Neural cell (in vitro differentiated cells): ENCODE results near the gene KCNAB2. TPM values are rescaled to one million over a fixed set of nuclear protein-coding genes. Genes with fewer than 3 reads are reported as not detected.

Source experiments
- H2AFZ ChIP-seq: fragments of 200-600, 300-800 bp; sonication (generic), shearing (Covaris generic); 2 replicates; pipeline ENCODE4 v1.6.0; 2014; ENCODE audit warnings: low read depth, mild to moderate bottlenecking, antibody characterized with exemption, low read length, moderate library complexity
- H3F3A ChIP-seq: fragments of 200-600 bp; shearing (Covaris generic); 2 replicates; pipeline ENCODE4 v1.6.1; 2016; ENCODE audit warnings: mild to moderate bottlenecking, moderate library complexity, mixed read lengths, antibody characterized with exemption, low read length; ENCODE audit not compliant: insufficient read depth, poor library complexity, severe bottlenecking
- H3K27ac ChIP-seq: fragments of 200-600, 300-800 bp; sonication (generic), shearing (Covaris generic); 2 replicates; pipeline ENCODE4 v1.5.1; 2014; ENCODE audit warnings: mild to moderate bottlenecking, low read length, moderate library complexity
- H3K27me3 ChIP-seq: fragments of 300-800, 200-600 bp; sonication (generic), shearing (Covaris generic); 2 replicates; pipeline ENCODE4 v1.6.0; 2014; ENCODE audit warnings: mild to moderate bottlenecking, low read depth, low read length, moderate library complexity; ENCODE audit not compliant: insufficient read depth
- H3K36me3 ChIP-seq: fragments of 300-800, 200-600 bp; sonication (generic), shearing (Covaris generic); 2 replicates; pipeline ENCODE4 v1.5.1; 2014; ENCODE audit warnings: mild to moderate bottlenecking, antibody characterized with exemption, low read length, moderate library complexity; ENCODE audit not compliant: insufficient read depth
- H3K4me2 ChIP-seq: fragments of 300-800, 200-600 bp; sonication (generic), shearing (Covaris generic); 2 replicates; pipeline ENCODE4 v1.6.0; 2014; ENCODE audit warnings: mild to moderate bottlenecking, low read length
- H3K4me3 ChIP-seq: fragments of 300-800, 200-600 bp; sonication (generic), shearing (Covaris generic); 2 replicates; pipeline ENCODE4 v1.5.1; 2014; ENCODE audit warnings: mild to moderate bottlenecking, low read length, moderate library complexity
- H3K79me2 ChIP-seq: fragments of 200-600 bp; shearing (Covaris generic); replicated peaks from 2 replicates; pipeline ENCODE4 v1.6.0; 2014; ENCODE audit warnings: mild to moderate bottlenecking, low read length, moderate library complexity; ENCODE audit not compliant: insufficient read depth
- H3K9ac ChIP-seq: fragments of 300-800, 200-600 bp; sonication (generic), shearing (Covaris generic); 2 replicates; pipeline ENCODE4 v1.6.1; 2016; ENCODE audit warnings: mild to moderate bottlenecking, low read length, mixed read lengths
- H3K9me2 ChIP-seq: fragments of 200-600 bp; shearing (Covaris generic); 2 replicates; pipeline ENCODE4 v1.6.1; 2016; ENCODE audit warnings: mild to moderate bottlenecking, low read length, mixed read lengths; ENCODE audit not compliant: insufficient read depth
- H3K9me3 ChIP-seq: fragments of 200-600, 300-800 bp; sonication (generic), shearing (Covaris generic); 2 replicates; pipeline ENCODE4 v1.6.1; 2016; ENCODE audit warnings: mild to moderate bottlenecking, mixed run types, low read length, moderate library complexity, mixed read lengths
- H4K20me1 ChIP-seq: fragments of 200-600 bp; shearing (Covaris generic); 2 replicates; pipeline ENCODE4 v1.6.1; 2016; ENCODE audit warnings: mild to moderate bottlenecking, mixed run types; ENCODE audit not compliant: insufficient read depth
- CTCF ChIP-seq: fragments of 450-650 bp; IDR thresholded peaks from 2 replicates; pipeline ENCODE4 v1.5.1; 2014; ENCODE audit warnings: antibody characterized with exemption, mild to moderate bottlenecking, moderate library complexity; ENCODE audit not compliant: poor library complexity, severe bottlenecking
- EP300 ChIP-seq: fragments of 450-650 bp; conservative IDR thresholded peaks from 2 replicates; pipeline ENCODE4 v1.6.1; 2014; ENCODE audit warnings: antibody characterized with exemption, mild to moderate bottlenecking, moderate library complexity; ENCODE audit not compliant: poor library complexity, severe bottlenecking
- EZH2 ChIP-seq: fragments of 200-600, 300-800 bp; shearing (Covaris generic), sonication (generic); IDR thresholded peaks from 2 replicates; pipeline ENCODE4 v1.6.1; 2014; ENCODE audit warnings: antibody characterized with exemption, low read length, borderline replicate concordance, mild to moderate bottlenecking; ENCODE audit not compliant: insufficient read depth, poor library complexity, severe bottlenecking
- MXI1 ChIP-seq: fragments of 450-650 bp; conservative IDR thresholded peaks from 2 replicates; pipeline ENCODE4 v1.6.1; 2014; ENCODE audit warnings: antibody characterized with exemption, mild to moderate bottlenecking; ENCODE audit not compliant: poor library complexity, severe bottlenecking
- POLR2AphosphoS5 ChIP-seq: IDR thresholded peaks from 2 replicates; pipeline ENCODE4 v1.6.1; 2012
- RAD21 ChIP-seq: fragments of 450-650 bp; conservative IDR thresholded peaks from 2 replicates; pipeline ENCODE4 v1.6.1; 2014; ENCODE audit warnings: antibody characterized with exemption, mild to moderate bottlenecking, moderate library complexity
- REST ChIP-seq: IDR thresholded peaks from 2 replicates; pipeline ENCODE4 v1.6.1; 2012; ENCODE audit warnings: borderline replicate concordance
- SMC3 ChIP-seq: fragments of 450-650 bp; conservative IDR thresholded peaks from 2 replicates; pipeline ENCODE4 v1.6.1; 2014; ENCODE audit warnings: antibody characterized with exemption, mild to moderate bottlenecking, moderate library complexity; ENCODE audit not compliant: poor library complexity
- TAF1 ChIP-seq: IDR thresholded peaks from 2 replicates; pipeline ENCODE4 v1.6.1; 2012; ENCODE audit warnings: low read depth
- polyA plus RNA-seq: library from polyadenylated mRNA; depleted of rRNA; stranded (reverse); fragments of >200 nt; gene quantifications from 2 replicates; pipeline ENCODE4 v1.2.3, GENCODE V29; 2014

KCNAB2 gene
- polyA plus RNA-seq, 1 donor from 2014 or later = 11.7 TPM

- Histone ChIP-seq H3K4me2 (no peak overlapping the region), H3K9me3 (no peaks in the 10 kb centered on the region), H3F3A (no peaks in the 10 kb centered on the region), H3K9me2 (no peaks in the 10 kb centered on the region), H3K9ac (no peak overlapping the region), H3K27ac (no peak overlapping the region), H3K27me3 (no peaks in the 10 kb centered on the region), H3K79me2 (no peaks in the 10 kb centered on the region), H3K36me3 (no peaks in the 10 kb centered on the region), H4K20me1 (no peaks in the 10 kb centered on the region), H3K4me3 (no peak overlapping the region), H2AFZ (no peak overlapping the region)
- TF ChIP-seq TAF1 = no peak
- TF ChIP-seq EP300 = no peak
- no peak for TF ChIP-seq EZH2
- no peak for TF ChIP-seq SMC3
- TF ChIP-seq MXI1 = no peak
- TF ChIP-seq POLR2AphosphoS5 = no peak
- no peak for TF ChIP-seq RAD21
- no peak for TF ChIP-seq REST
- TF ChIP-seq CTCF = no peak
These were observed 64.0 kb downstream of the KCNAB2 start for GRCh38 chr1:6109688-6110087.

GRCh38 chr1:6110326-6110725 is 64.6 kb downstream of the KCNAB2 start:
- no peak overlapping the region for H2AFZ ChIP-seq
- no peak overlapping the region for H3K9ac ChIP-seq
- H3K27me3 ChIP-seq = no peaks in the 10 kb centered on the region
- no peak for TF ChIP-seq POLR2AphosphoS5
- TF ChIP-seq RAD21 = no peak
- TF ChIP-seq TAF1 = no peak
- TF ChIP-seq EP300 = no peak
- no peak for TF ChIP-seq SMC3
- TF ChIP-seq CTCF = no peak
- no peak for TF ChIP-seq MXI1
- TF ChIP-seq EZH2 = no peak
- no peak for TF ChIP-seq REST
- no peak overlapping the region for H3K27ac ChIP-seq
- H3K36me3 ChIP-seq = no peaks in the 10 kb centered on the region
- no peaks in the 10 kb centered on the region for H4K20me1 ChIP-seq
- H3F3A ChIP-seq = no peaks in the 10 kb centered on the region
- H3K9me2 ChIP-seq = no peaks in the 10 kb centered on the region
- H3K4me2 ChIP-seq = no peak overlapping the region
- no peak overlapping the region for H3K4me3 ChIP-seq
- H3K79me2 ChIP-seq = no peaks in the 10 kb centered on the region
- no peaks in the 10 kb centered on the region for H3K9me3 ChIP-seq
